ENCODE measurements around the gene SHMT2. TPM values are rescaled to one million over a fixed set of nuclear protein-coding genes. Genes with fewer than 3 reads are reported as not detected.

SHMT2 gene
- total and polyA plus RNA-seq, 2 of the 13 experiments (the other 11 are each of a cell fraction or from before 2014, with no cell fraction given), result 181 to 393 TPM

GRCh38 chr12:57201219-57201618 lies 28.3 kb upstream of the SHMT2 start (continued):
- TF ChIP-seq NR2C2 (CRISPR knock-in tag; IDR thresholded peaks at IDR 0.05; ENCODE audit: borderline replicate concordance) (no peak), BORCS8-MEF2B (CRISPR knock-in tag; IDR thresholded peaks at IDR 0.05) (no peak), ZNF569 (CRISPR knock-in tag; IDR thresholded peaks at IDR 0.05; ENCODE audit: borderline replicate concordance) (no peak), MYC (CRISPR knock-in tag; IDR thresholded peaks at IDR 0.05; ENCODE audit: borderline replicate concordance) (no peak), PATZ1 (CRISPR knock-in tag; IDR thresholded peaks at IDR 0.05) (no peak), BCL3 (CRISPR knock-in tag; IDR thresholded peaks at IDR 0.05) (no peak), ZNF446 (CRISPR knock-in tag; IDR thresholded peaks at IDR 0.05) (no peak), HMG20B (CRISPR knock-in tag; conservative IDR thresholded peaks at IDR 0.05) (no peak), ZNF704 (CRISPR knock-in tag; IDR thresholded peaks at IDR 0.05; ENCODE audit: borderline replicate concordance) (no peak)

GRCh38 chr12:57201631-57202030 lies 27.9 kb upstream of the SHMT2 start:
- Histone ChIP-seq H3K27ac (ENCODE audit: extremely low read length, insufficient read depth, low read length) (no peak overlapping the region), H3K4me2 (ENCODE audit: low read depth, low read length) (no peak overlapping the region), H3K36me3 (replicated peaks in 1 of 2; ENCODE audit: control insufficient read depth in 1 of 2, insufficient read depth in 2 of 2, low read length in 2 of 2) (peaks cover 67 to 94% of the 10 kb centered on the region in 2 experiments), H3K79me2 (ENCODE audit: insufficient read depth, low read length) (no peaks in the 10 kb centered on the region), H3K4me3 (replicated peaks in 1 of 3; ENCODE audit: insufficient read depth in 1 of 3, low read depth in 2 of 3, low read length in 3 of 3) (no peak overlapping the region), H3K9ac (ENCODE audit: insufficient read depth, low read depth, low read length) (no peak overlapping the region), H3K9me3 (ENCODE audit: low read length) (no peaks in the 10 kb centered on the region), H3K27me3 (ENCODE audit: control insufficient read depth in 1 of 2, insufficient read depth in 2 of 2, low read length in 2 of 2) (no peaks in the 10 kb centered on the region), H2AFZ (ENCODE audit: low read length) (no peak overlapping the region), H3K4me1 (ENCODE audit: insufficient read depth, low read length) (no peaks in the 10 kb centered on the region), H4K20me1 (ENCODE audit: insufficient read depth, low read length) (no peaks in the 10 kb centered on the region)
- FAIRE-seq (no peak), ATAC-seq (no peak), DNase-seq (ENCODE audit: low spot score) (no peak)
- intact Hi-C loops (cut with micrococcal nuclease; ENCODE audit: unreplicated experiment) (no loop called here), in situ Hi-C loops (cut with HindIII; ENCODE audit: extremely low pct_ligation_motif_present, low pct_unique_long_range_greater_than_20kb) (no loop called here)
- ChIA-PET CTCF (ENCODE audit: low intra/inter-chr PET ratio, low total read pairs) (no interaction called here), POLR2A (no interaction called here)
- 97% methylated on average over 12 of the region's 16 CpGs for WGBS (ENCODE audit: low lambda C conversion rate)
- no TSS peak for BruUV-seq (replicated peaks)

Data from HepG2 (cell line).